ENCODE measurements around the gene NOTUM.
A peak's percentile ranks its signal among the peaks of the same experiment; 100 is the strongest.
"Not testable (repeated sequence)": the region's sequence is repeated elsewhere in the genome, so short reads cannot be mapped to it uniquely, and the experiment has no call there.

The NOTUM gene

GRCh38 chr17:81920612-81921536, 40.1 kb downstream of the NOTUM start:
- DNase-seq (ENCODE audit: low read depth), result no peak
- no peak for TF ChIP-seq CTCF (conservative IDR thresholded peaks at IDR 0.05; ENCODE audit: low read depth, low read length)
- H3K4me3 ChIP-seq (ENCODE audit: low read depth, low read length), result no peak overlapping the region

- TF ChIP-seq CTCF (conservative IDR thresholded peaks at IDR 0.05; ENCODE audit: low read depth, low read length), result no peak
- no peak overlapping the region for H3K4me3 ChIP-seq (ENCODE audit: low read depth, low read length)
- DNase-seq (ENCODE audit: low read depth), result no peak
Measured at GRCh38 chr17:81918832-81919545, 42.0 kb downstream of the NOTUM start.

GRCh38 chr17:81918333-81918669, 42.7 kb downstream of the NOTUM start:
- not testable (repeated sequence) for DNase-seq (ENCODE audit: low read depth)
- peak overlapping the region; percentile 8 for H3K4me3 ChIP-seq (ENCODE audit: low read depth, low read length)

- DNase-seq (ENCODE audit: low read depth), result peak; percentile 74
- TF ChIP-seq CTCF (conservative IDR thresholded peaks at IDR 0.05; ENCODE audit: low read depth, low read length), result no peak
- H3K4me3 ChIP-seq (ENCODE audit: low read depth, low read length), result peak within 1 kb of the TSS; percentile 68
Measured at GRCh38 chr17:81917565-81918332, 43.2 kb downstream of the NOTUM start, which contains the start of gene SIRT7. TSS of gene SIRT7 (minus strand) at chr17:81918176. CDS start at chr17:81918131, 45 bp downstream.

GRCh38 chr17:81916234-81917001, 44.6 kb downstream of the NOTUM start:
- peak; percentile 72 for DNase-seq (ENCODE audit: low read depth)
- TF ChIP-seq CTCF (conservative IDR thresholded peaks at IDR 0.05; ENCODE audit: low read depth, low read length), result no peak
- H3K4me3 ChIP-seq (ENCODE audit: low read depth, low read length), result peak overlapping the region; percentile 68

- DNase-seq (ENCODE audit: low read depth), result no peak
- H3K4me3 ChIP-seq (ENCODE audit: low read depth, low read length), result no peak overlapping the region
- TF ChIP-seq CTCF (conservative IDR thresholded peaks at IDR 0.05; ENCODE audit: low read depth, low read length), result no peak
Measured at GRCh38 chr17:81915331-81915730, 45.7 kb downstream of the NOTUM start.
